ENCODE measurements around the gene PAK2. TPM values are rescaled to one million over a fixed set of nuclear protein-coding genes. Genes with fewer than 3 reads are reported as not detected.

PAK2 gene
- total and polyA plus RNA-seq, 10 donors, result 21.2 to 113 (median 99.9) TPM

- Histone ChIP-seq H3K4me3 (no peak overlapping the region), H3K27ac (peak overlapping the region in 1 of 8 donors; percentile 51), H3K4me1 (peaks cover 0 to 49% (median 7%) of the 10 kb centered on the region in 6 donors), H3K36me3 (no peaks in the 10 kb centered on the region), H3K9me3 (no peaks in the 10 kb centered on the region), H3K27me3 (replicated peaks in 1 of 7) (no peaks in the 10 kb centered on the region)
- intact Hi-C loops (cut with DNase I; ENCODE audit: low total_unique reads), result no loop called here
- DNase-seq, result no peak
- TF ChIP-seq POLR2A (IDR thresholded peaks at IDR 0.05) (no peak), CTCF (IDR thresholded peaks at IDR 0.05 in 8 of 11, conservative IDR thresholded peaks at IDR 0.05 in 3 of 11) (peak in 3 of 11 experiments; percentile 9 to 28 (median 11)), POLR2AphosphoS5 (IDR thresholded peaks at IDR 0.05) (no peak)
- 0 to 5% (median 0%) methylated on average over 1 of the region's 1 CpG for WGBS, 5 donors
Observed at GRCh38 chr3:196694202-196694638, 45.4 kb upstream of the PAK2 start.

GRCh38 chr3:196694941-196695848 lies 44.5 kb upstream of the PAK2 start:
- Histone ChIP-seq H3K27ac (peak overlapping the region in 1 of 8 donors; percentile 27), H3K4me3 (no peak overlapping the region), H3K9me3 (no peaks in the 10 kb centered on the region), H3K4me1 (peaks cover 0 to 39% (median 7%) of the 10 kb centered on the region in 6 donors), H3K27me3 (replicated peaks in 1 of 7) (no peaks in the 10 kb centered on the region), H3K36me3 (no peaks in the 10 kb centered on the region)
- 79 to 91% (median 88%) methylated on average over 16 to 17 of the region's 17 CpGs for WGBS, 5 donors
- intact Hi-C loops (cut with DNase I; ENCODE audit: low total_unique reads), result no loop called here
- DNase-seq, result no peak
- no peak for TF ChIP-seq POLR2A (IDR thresholded peaks at IDR 0.05)
- no peak for TF ChIP-seq CTCF (IDR thresholded peaks at IDR 0.05 in 8 of 11, conservative IDR thresholded peaks at IDR 0.05 in 3 of 11)
- no peak for TF ChIP-seq POLR2AphosphoS5 (IDR thresholded peaks at IDR 0.05)

GRCh38 chr3:196695849-196696226 lies 43.8 kb upstream of the PAK2 start:
- no peaks in the 10 kb centered on the region for H3K27me3 ChIP-seq (replicated peaks in 1 of 7)
- H3K4me1 ChIP-seq, result peaks cover 0 to 34% (median 7%) of the 10 kb centered on the region in 6 donors
- intact Hi-C loops (cut with DNase I; ENCODE audit: low total_unique reads), result no loop called here
- DNase-seq, result no peak
- no peak for TF ChIP-seq CTCF (IDR thresholded peaks at IDR 0.05 in 8 of 11, conservative IDR thresholded peaks at IDR 0.05 in 3 of 11)
- no peak for TF ChIP-seq POLR2A (IDR thresholded peaks at IDR 0.05)
- TF ChIP-seq POLR2AphosphoS5 (IDR thresholded peaks at IDR 0.05), result no peak
- H3K36me3 ChIP-seq, result no peaks in the 10 kb centered on the region
- 83 to 89% (median 85%) methylated on average over 5 of the region's 5 CpGs for WGBS, 5 donors
- H3K27ac ChIP-seq, result no peak overlapping the region
- H3K4me3 ChIP-seq, result no peak overlapping the region
- H3K9me3 ChIP-seq, result no peaks in the 10 kb centered on the region

- peaks cover 0 to 25% (median 7%) of the 10 kb centered on the region in 6 donors for H3K4me1 ChIP-seq
- TF ChIP-seq CTCF (IDR thresholded peaks at IDR 0.05 in 8 of 11, conservative IDR thresholded peaks at IDR 0.05 in 3 of 11) (no peak), POLR2AphosphoS5 (IDR thresholded peaks at IDR 0.05) (no peak), POLR2A (IDR thresholded peaks at IDR 0.05) (no peak)
- H3K9me3 ChIP-seq, result no peaks in the 10 kb centered on the region
- intact Hi-C loops (cut with DNase I; ENCODE audit: low total_unique reads), result no loop called here
- H3K4me3 ChIP-seq, result no peak overlapping the region
- H3K27ac ChIP-seq, result no peak overlapping the region
- no peaks in the 10 kb centered on the region for H3K27me3 ChIP-seq (replicated peaks in 1 of 7)
- DNase-seq, result no peak
- 72 to 89% (median 78%) methylated on average over 5 of the region's 5 CpGs for WGBS, 5 donors
- no peaks in the 10 kb centered on the region for H3K36me3 ChIP-seq
Observed at GRCh38 chr3:196697270-196697669, 42.4 kb upstream of the PAK2 start.
